Stimulated activated CD4-positive, alpha-beta T cell treated with anti-CD3 and anti-CD28 coated beads, Interleukin-12 subunit alpha, Interleukin-12 subunit beta, amount 100 ng/mL, for 48 hours (primary cell): Measurements from ENCODE around the gene CRACR2A.

Experiments
- DNase-seq, 3 donors: peaks; one replicate each; pipeline ENCODE4 v3.0.0-alpha.2; 2020; ENCODE audit warnings: low read depth in 2 of 3, low spot score in 1 of 3

Gene CRACR2A

GRCh38 chr12:3600039-3600720 is 152.7 kb downstream of the CRACR2A start:
- DNase-seq, result no peak

GRCh38 chr12:3598896-3599860 is 153.7 kb downstream of the CRACR2A start:
- no peak for DNase-seq

- DNase-seq, result no peak
Measured at GRCh38 chr12:3597526-3598210, 155.2 kb downstream of the CRACR2A start.

- no peak for DNase-seq
Measured at GRCh38 chr12:3596703-3597415, 156.1 kb downstream of the CRACR2A start.

GRCh38 chr12:3595721-3596120 is 157.2 kb downstream of the CRACR2A start:
- DNase-seq, result no peak

GRCh38 chr12:3594966-3595365 is 157.9 kb downstream of the CRACR2A start:
- no peak for DNase-seq

- no peak for DNase-seq
Measured at GRCh38 chr12:3593906-3594483, 158.9 kb downstream of the CRACR2A start.

GRCh38 chr12:3592856-3593625 is 159.9 kb downstream of the CRACR2A start:
- no peak for DNase-seq

- DNase-seq, result no peak
Measured at GRCh38 chr12:3589745-3590144, 163.2 kb downstream of the CRACR2A start.

GRCh38 chr12:3587402-3588013 is 165.4 kb downstream of the CRACR2A start:
- no peak for DNase-seq

- DNase-seq, result no peak
Measured at GRCh38 chr12:3583656-3584334, 169.1 kb downstream of the CRACR2A start.

GRCh38 chr12:3580094-3580749 is 172.7 kb downstream of the CRACR2A start:
- DNase-seq, result no peak

GRCh38 chr12:3579446-3580093 is 173.3 kb downstream of the CRACR2A start:
- DNase-seq, result no peak

- DNase-seq, result no peak
Measured at GRCh38 chr12:3578557-3578956, 174.4 kb downstream of the CRACR2A start.

- no peak for DNase-seq
Measured at GRCh38 chr12:3576891-3577290, 176.0 kb downstream of the CRACR2A start.

- no peak for DNase-seq
Measured at GRCh38 chr12:3574986-3575385, 177.9 kb downstream of the CRACR2A start.

- DNase-seq, result no peak
Measured at GRCh38 chr12:3572560-3572959, 180.3 kb downstream of the CRACR2A start.

GRCh38 chr12:3571724-3572123 is 181.2 kb downstream of the CRACR2A start:
- DNase-seq, result no peak
